Measurements from ENCODE around the gene NDEL1.

Gene NDEL1

DNA sequence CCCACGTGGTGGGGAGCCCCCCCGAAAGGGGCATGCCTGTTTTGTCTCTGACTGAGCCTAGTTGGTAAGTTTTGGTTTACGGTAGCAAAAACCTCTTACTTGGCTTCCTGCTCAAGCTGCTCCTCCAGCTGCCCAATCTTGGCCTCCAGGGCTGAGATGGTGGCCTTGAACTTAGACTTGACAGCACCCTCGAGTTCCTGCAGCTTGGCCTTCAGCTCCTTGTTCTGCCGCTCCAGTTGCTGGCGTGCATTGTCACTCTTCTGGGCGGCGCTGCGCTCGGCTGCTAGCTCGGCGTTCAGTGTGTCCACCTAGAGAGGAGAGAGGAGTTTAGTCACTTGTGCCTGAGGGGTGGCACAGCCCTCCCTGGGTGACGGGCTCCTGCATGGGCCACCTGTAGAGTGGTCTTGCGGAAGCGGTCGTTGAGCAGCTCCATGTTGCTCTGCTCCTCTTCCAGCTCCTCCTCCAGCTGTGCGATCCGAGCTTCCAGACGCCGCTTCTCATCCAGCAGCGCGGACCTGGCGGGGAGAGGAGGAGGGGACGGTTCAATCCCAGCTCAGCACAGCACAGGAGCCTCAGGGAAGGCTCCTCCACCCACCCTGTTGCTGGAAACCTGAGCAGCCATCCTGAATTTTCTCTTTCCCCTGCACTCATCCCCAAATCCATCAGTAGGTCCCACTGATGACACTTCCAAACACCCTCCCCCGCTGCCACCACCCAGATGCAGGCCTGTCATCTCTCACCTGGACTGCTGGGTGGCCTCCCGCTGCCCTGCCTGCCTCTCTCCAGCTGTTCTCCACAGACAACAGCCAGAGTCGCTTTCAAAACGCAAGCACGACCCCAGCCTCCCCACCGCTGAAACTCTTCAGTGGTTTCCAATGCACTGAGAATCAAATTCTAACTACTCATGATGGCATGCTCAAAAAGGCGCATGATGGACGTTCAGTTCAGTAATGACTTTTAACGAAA lies 44.6 kb downstream of the NDEL1 start:
- no peak for DNase-seq

GRCh38 chr17:8481089-8481488 lies 45.4 kb downstream of the NDEL1 start:
- DNase-seq = no peak

- DNase-seq = no peak
These were observed 46.0 kb downstream of the NDEL1 start for GRCh38 chr17:8481703-8482102.

DNA sequence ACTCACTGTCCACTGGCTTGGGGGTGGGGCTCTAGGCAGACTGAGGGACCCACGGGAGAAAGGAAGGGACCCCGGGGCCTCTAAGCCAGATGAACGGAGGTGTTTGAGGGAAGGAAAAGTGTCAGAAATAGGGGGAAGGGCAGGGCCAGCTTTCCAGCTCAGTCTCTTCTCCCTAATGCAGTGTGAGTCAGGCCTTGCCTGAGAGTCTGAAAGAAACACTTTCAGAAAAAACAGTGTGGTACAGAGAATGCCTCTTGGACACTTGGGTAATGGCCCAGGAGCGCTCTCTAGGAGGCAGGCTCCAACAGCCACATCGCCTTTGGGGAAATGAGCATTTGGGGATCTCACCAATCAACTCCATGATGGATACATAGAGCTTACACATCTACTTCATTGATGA lies 46.9 kb downstream of the NDEL1 start:
- no peak for DNase-seq

DNA sequence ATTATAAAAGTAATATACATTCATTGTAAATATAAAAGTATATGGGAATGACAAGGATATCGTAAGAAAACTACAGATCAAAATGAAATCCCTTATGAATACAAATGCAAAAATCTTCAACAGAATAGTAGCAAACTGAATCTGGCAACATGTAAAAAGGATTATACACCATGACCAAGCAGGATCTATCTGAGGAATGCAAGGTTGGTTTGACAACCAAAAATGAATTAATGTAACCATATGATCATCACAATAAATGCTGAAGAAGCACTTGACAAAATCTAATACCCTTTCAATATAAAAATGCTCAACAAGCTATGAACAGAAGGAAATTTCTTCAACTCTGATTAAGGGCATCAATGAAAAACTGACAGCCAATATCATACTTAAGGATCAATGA lies 48.8 kb downstream of the NDEL1 start:
- DNase-seq = no peak

- no peak for DNase-seq
These were observed 49.8 kb downstream of the NDEL1 start for GRCh38 chr17:8485491-8485890.

- no peak for DNase-seq
These were observed 51.5 kb downstream of the NDEL1 start for GRCh38 chr17:8487130-8487645.

DNA sequence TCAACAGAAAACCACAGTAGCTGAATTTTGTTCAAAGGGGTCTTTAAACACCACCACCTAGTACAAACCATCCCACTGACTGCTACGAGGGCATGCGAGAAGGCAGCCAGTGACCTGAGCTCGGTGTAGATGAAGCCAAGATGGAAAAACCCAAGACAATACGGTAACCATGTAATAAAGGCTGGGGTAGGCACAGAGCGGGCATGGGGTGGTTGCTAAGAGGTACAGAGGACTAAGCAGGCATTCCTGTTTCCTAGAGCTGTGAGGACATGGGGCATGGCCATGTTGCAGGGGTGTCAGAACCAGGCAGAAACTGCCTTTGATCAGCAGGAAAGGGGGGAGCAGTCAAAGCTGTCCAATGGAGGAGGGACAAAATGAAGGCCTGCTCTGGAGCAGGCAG lies 52.1 kb downstream of the NDEL1 start:
- no peak for DNase-seq

DNA sequence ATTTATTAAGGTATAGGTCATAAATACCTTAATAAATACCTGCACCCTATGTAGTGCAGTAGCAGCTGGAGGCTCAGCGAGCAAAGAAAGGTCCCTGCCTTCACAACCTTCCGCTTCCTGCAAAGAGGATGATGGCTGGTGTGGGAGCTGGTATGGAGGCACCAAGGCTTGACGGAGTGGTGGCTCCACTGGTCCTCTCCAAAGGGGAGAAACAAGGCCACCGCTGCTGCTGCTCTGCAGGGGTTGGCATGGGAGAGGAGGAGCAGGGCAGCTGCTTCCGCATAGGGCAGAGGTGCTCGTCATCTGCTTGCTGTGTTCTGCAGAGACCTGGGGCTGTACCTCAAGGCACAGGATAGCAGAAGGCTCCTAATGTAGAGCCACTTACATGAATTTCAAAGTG lies 52.8 kb downstream of the NDEL1 start:
- no peak for DNase-seq

- DNase-seq = peak; percentile 95
These were observed 53.2 kb downstream of the NDEL1 start for GRCh38 chr17:8488901-8489300.

DNA sequence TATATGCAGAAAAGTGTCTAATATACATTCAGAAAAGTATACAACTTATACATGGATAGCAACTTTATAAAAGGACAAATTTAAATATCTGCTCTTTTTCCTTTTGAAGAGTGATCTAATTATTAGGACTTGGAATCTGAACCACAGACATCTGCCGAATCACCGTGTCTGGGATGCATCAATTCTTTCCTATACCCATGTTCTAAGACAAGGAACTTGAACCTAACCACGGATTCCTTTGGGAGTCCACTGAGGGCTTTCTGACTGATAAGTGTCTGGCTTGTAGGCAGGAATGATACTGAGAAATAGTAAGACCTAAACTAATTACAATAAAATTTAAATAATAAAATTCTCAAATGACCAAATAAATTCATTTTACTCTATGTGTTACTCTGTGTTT lies 54.2 kb downstream of the NDEL1 start:
- no peak for DNase-seq

- DNase-seq = no peak
These were observed 54.8 kb downstream of the NDEL1 start for GRCh38 chr17:8490256-8491023.

GRCh38 chr17:8492121-8492520 lies 56.4 kb downstream of the NDEL1 start:
- no peak for DNase-seq

DNA sequence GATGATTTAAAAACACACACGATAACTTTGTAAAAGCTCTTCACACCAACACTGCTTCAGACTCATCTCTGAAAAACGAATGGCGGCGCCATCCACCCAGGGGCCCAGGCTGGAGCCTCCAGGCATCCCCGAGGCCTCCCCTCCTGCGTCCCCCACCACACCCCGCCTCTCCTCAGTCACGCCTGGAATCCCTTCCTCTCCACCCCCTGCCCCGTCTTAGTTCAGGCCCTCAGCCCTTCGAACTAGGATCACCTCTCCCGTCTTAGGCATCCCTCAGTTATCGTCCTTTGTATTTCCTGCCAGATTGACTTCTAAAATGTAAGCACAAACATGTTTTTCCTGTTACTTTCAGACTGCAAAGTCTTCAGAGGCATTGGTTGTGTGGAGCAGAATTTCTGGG lies 58.3 kb downstream of the NDEL1 start:
- no peak for DNase-seq

GRCh38 chr17:8494506-8495111 lies 58.9 kb downstream of the NDEL1 start:
- no peak for DNase-seq

DNA sequence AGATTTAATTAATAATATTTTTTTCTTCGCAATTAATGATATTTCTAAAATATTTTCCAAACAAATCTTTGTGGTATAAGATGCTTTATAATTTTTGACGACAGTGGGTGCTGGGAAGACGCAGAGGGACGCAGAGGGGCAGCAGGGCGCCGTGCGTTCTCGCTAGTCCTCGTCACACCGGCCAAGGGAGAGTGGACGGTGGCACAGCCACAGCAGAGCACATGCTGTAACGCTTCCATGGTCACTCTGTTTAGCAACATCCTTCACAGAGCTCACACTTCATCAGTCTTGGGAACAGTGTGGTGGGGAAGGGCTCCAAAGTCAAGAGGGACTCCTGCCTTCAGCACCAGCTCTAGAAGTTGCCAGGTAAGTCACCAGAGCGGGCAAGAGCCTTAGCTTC lies 60.4 kb downstream of the NDEL1 start:
- no peak for DNase-seq

DNA sequence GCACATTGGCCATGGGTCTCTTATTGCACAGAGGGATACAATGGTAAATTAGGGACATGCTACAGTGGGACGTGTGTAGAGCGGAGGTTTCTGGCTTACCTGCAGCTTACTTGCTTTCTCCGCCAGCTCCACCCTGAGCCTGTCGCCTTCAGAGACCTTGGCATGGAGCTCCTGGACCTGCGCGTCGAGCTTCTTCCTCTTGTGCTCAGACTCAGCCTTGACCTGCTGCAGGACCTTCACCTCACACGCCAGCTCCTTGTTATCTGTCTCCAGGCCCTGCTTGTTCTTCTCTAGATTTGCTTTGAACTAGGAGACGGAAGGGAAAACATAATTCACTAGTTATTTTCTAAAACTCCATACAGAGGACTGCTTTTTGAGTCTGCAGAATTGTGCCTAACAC lies 63.5 kb downstream of the NDEL1 start:
- no peak for DNase-seq

DNA sequence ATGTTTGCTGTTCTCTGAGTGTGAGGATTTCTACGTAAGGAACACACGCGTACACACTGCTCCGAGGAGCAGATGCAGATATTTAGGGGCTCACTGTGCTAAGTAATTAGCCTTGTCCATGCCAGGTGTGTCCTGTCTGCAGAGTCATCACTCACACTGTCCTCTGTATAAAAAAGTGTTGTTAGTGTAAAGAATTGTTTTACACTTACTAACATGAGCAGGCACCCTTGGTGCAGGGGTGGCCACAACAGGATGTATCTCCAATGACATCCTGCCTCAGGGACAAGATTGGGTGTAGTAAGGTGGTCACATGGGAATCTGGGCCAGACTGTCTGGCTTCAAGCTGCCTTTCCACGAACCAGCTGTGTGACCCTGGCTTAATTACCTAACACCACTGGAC lies 63.9 kb downstream of the NDEL1 start:
- DNase-seq = no peak

GRCh38 chr17:8500609-8501008 lies 64.9 kb downstream of the NDEL1 start:
- DNase-seq = no peak

GRCh38 chr17:8502126-8502525 lies 66.4 kb downstream of the NDEL1 start:
- DNase-seq = no peak

- DNase-seq = no peak
These were observed 67.7 kb downstream of the NDEL1 start for GRCh38 chr17:8503368-8503767.

DNA sequence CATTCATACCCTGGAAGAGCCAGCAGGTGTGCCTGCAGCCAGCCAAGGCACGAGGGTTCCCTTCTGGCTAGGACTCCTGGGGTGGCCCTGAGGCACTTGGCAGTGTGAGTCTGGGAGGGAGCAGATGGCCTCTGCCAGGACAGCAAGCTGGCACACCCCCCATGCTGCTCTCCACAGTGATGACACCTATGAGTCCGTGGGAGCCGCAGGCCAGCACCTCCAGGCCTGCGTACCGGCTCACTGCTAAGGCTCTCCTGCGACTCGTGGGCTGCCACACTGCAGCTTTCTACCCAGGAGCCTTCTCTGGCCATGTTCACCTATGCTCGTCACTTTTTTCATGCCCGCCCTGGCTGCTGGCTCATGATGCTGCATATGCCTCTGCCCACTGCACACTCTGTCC lies 68.1 kb downstream of the NDEL1 start:
- no peak for DNase-seq

GRCh38 chr17:8504460-8505207 lies 69.0 kb downstream of the NDEL1 start:
- DNase-seq = no peak

Measured in EL (cell line).